Heart left ventricle (tissue), 13 donors: ENCODE results near the gene OR2A25.

Experiments used
- CTCF ChIP-seq, 12 donors: fragments of 200-600 bp; sonication (generic) in 4 of 12; IDR thresholded peaks; one replicate each; pipeline versions ENCODE4 v1.5.0 to v1.8.0; 2018 to 2022; ENCODE audit warnings: antibody characterized with exemption in 12 of 12, mild to moderate bottlenecking in 5 of 12
- POLR2A ChIP-seq, 2 donors: fragments of 450-650 bp; IDR thresholded peaks; one replicate each; pipeline ENCODE4 v1.6.1; 2017; ENCODE audit warnings: antibody characterized with exemption in 2 of 2, mild to moderate bottlenecking in 2 of 2, moderate library complexity in 2 of 2
- donor health status: ischemic (EF 13 %, LVEDD 7.1; RV severe dilation, severe dysfunction).
- donor health status: DM: no; HTN: yes; CAD: no.
- donor health status: DM: no; HTN: no; CAD: no.
- donor health status: ischemic (EF 25% LVEDD 6.9; RV normal size, moderate dysfunction).
- donor health status: ischemic (EF 25% LVEDD 5.7; RV mildly dilated, moderate dysfunction).
- donor health status: ischemic (EF 35%, LVEDD 5.7; RV mildly dilated, moderate dysfunction).
- donor health status: nonischemic (EF 11% LVEDD 7.7; RV severe dilation, severe dysfunction).
- donor health status: DM: yes; HTN: yes; CAD: no.
- donor health status: PGD.
- donor health status: ischemic (EF 29% LVEDD 5.4; RV normal size, mild dysfunction).
- donor health status: nonischemic (EF 23%, LVEDD 6.1; RV moderate dilation, normal function).

- TF ChIP-seq CTCF (IDR thresholded peaks at IDR 0.05) = no peak
- TF ChIP-seq POLR2A (IDR thresholded peaks at IDR 0.05) = no peak
Observed at GRCh38 chr7:144074374-144074773, 4.8 kb downstream of the OR2A25 start.
